Activated CD4-positive, alpha-beta T cell treated with anti-CD3 and anti-CD28 coated beads, Interleukin-2, amount 10 ng/mL, durations not matched to agents 7 days and 5 days (primary cell): Measurements from ENCODE around the gene GTF3C1. TPM values are rescaled to one million over a fixed set of nuclear protein-coding genes. Genes with fewer than 3 reads are reported as not detected.

Experiments
- CTCF ChIA-PET: fragments of 350-600 bp; sonication (Branson Sonifier 250); formaldehyde crosslinking; loops from one replicate; lab custom pipeline; 2021; ENCODE audit warnings: antibody characterized with exemption; lab: Charles Lee
- POLR2A ChIA-PET: fragments of 350-600 bp; sonication (Branson Sonifier 250); formaldehyde crosslinking; loops from one replicate; lab custom pipeline; 2021; ENCODE audit warnings: antibody characterized with exemption; lab: Charles Lee
- DNase-seq: peaks from one replicate; pipeline ENCODE4 v3.0.0-alpha.2; 2020
- H3K27ac Mint-ChIP-seq: one replicate; pipeline ENCODE4 v1.8.0; 2021; ENCODE audit warnings: mild to moderate bottlenecking, moderate library complexity, mixed read lengths
- H3K27me3 Mint-ChIP-seq: one replicate; pipeline ENCODE4 v1.8.0; 2021; ENCODE audit warnings: mixed read lengths
- H3K36me3 Mint-ChIP-seq: one replicate; pipeline ENCODE4 v1.8.0; 2021; ENCODE audit warnings: low read depth, mixed read lengths
- H3K4me1 Mint-ChIP-seq: one replicate; pipeline ENCODE4 v1.8.0; 2021; ENCODE audit warnings: mixed read lengths
- H3K4me3 Mint-ChIP-seq: one replicate; pipeline ENCODE4 v1.8.0; 2021; ENCODE audit warnings: mild to moderate bottlenecking, moderate library complexity, mixed read lengths
- H3K9me3 Mint-ChIP-seq: one replicate; pipeline ENCODE4 v1.8.0; 2021; ENCODE audit warnings: mixed read lengths
- total RNA-seq, 2 experiments: library from RNA; stranded (reverse); gene quantifications; one replicate each; pipeline ENCODE4 v1.2.3, GENCODE V29; 2021

The GTF3C1 gene
- total RNA-seq, 2 experiments from 2014 or later, result 51.9 to 52.9 TPM

GRCh38 chr16:27556471-27556870, 6.8 kb upstream of the GTF3C1 start:
- Mint-ChIP-seq H3K36me3 (no peaks in the 10 kb centered on the region), H3K4me3 (no peak overlapping the region), H3K27ac (no peak overlapping the region), H3K4me1 (no peaks in the 10 kb centered on the region), H3K9me3 (no peaks in the 10 kb centered on the region), H3K27me3 (no peaks in the 10 kb centered on the region)
- ChIA-PET CTCF (no interaction called here), POLR2A (no interaction called here)
- no peak for DNase-seq

GRCh38 chr16:27551036-27551435, 1.3 kb upstream of the GTF3C1 start:
- Mint-ChIP-seq H3K4me3 (peak overlapping the region; percentile 99), H3K36me3 (no peaks in the 10 kb centered on the region), H3K27me3 (no peaks in the 10 kb centered on the region), H3K4me1 (peaks cover 38% of the 10 kb centered on the region), H3K9me3 (no peaks in the 10 kb centered on the region), H3K27ac (no peak overlapping the region)
- ChIA-PET POLR2A (no interaction called here), CTCF (interaction anchor here (1.1 to 2.2 kb wide), 2 partner anchors 10 to 520 kb away, joined by 3 to 9 read pairs; no protein-coding TSS in a partner anchor)
- no peak for DNase-seq

- ChIA-PET POLR2A (no interaction called here), CTCF (interaction anchor here (0.6 to 2.2 kb wide), 4 partner anchors 10 to 520 kb away, joined by 3 to 9 read pairs (median 4); no protein-coding TSS in a partner anchor)
- peaks cover 39% of the 10 kb centered on the region for H3K4me1 Mint-ChIP-seq
- no peaks in the 10 kb centered on the region for H3K27me3 Mint-ChIP-seq
- H3K36me3 Mint-ChIP-seq, result no peaks in the 10 kb centered on the region
- DNase-seq, result no peak
- H3K9me3 Mint-ChIP-seq, result no peaks in the 10 kb centered on the region
- H3K27ac Mint-ChIP-seq, result peak overlapping the region; percentile 90
- peak overlapping the region; percentile 99 for H3K4me3 Mint-ChIP-seq
Measured at GRCh38 chr16:27550582-27550920, 838 bp upstream of the GTF3C1 start.

- Mint-ChIP-seq H3K27ac (peak overlapping the region; percentile 90), H3K9me3 (no peaks in the 10 kb centered on the region), H3K4me1 (peaks cover 39% of the 10 kb centered on the region), H3K27me3 (no peaks in the 10 kb centered on the region), H3K36me3 (peaks cover 6% of the 10 kb centered on the region), H3K4me3 (peak overlapping the region; percentile 99)
- ChIA-PET POLR2A (interaction anchor here (1.4 kb wide), 1 partner anchor 16 kb away, joined by 6 read pairs; no protein-coding TSS in a partner anchor), CTCF (interaction anchor here (0.6 to 1.4 kb wide), 6 partner anchors 13 to 560 kb away, joined by 3 to 5 read pairs (median 3); no protein-coding TSS in a partner anchor)
- no peak for DNase-seq
Measured at GRCh38 chr16:27549464-27549745, 308 bp downstream of the GTF3C1 start.

GRCh38 chr16:27547851-27548250, 1.9 kb downstream of the GTF3C1 start:
- Mint-ChIP-seq H3K27ac (no peak overlapping the region), H3K4me3 (no peak overlapping the region), H3K9me3 (no peaks in the 10 kb centered on the region), H3K36me3 (peaks cover 14% of the 10 kb centered on the region), H3K27me3 (no peaks in the 10 kb centered on the region), H3K4me1 (peaks cover 39% of the 10 kb centered on the region)
- CTCF ChIA-PET, result interaction anchor here (0.6 kb wide), 1 partner anchor 11 kb away, joined by 3 read pairs; no protein-coding TSS in a partner anchor
- no peak for DNase-seq
- POLR2A ChIA-PET, result no interaction called here

GRCh38 chr16:27547134-27547533, 2.6 kb downstream of the GTF3C1 start:
- no peak overlapping the region for H3K27ac Mint-ChIP-seq
- peaks cover 18% of the 10 kb centered on the region for H3K36me3 Mint-ChIP-seq
- H3K4me3 Mint-ChIP-seq, result no peak overlapping the region
- H3K4me1 Mint-ChIP-seq, result peaks cover 39% of the 10 kb centered on the region
- no peak for DNase-seq
- CTCF ChIA-PET, result interaction anchor here (0.6 kb wide), 1 partner anchor 11 kb away, joined by 3 read pairs; no protein-coding TSS in a partner anchor
- POLR2A ChIA-PET, result no interaction called here
- H3K27me3 Mint-ChIP-seq, result no peaks in the 10 kb centered on the region
- no peaks in the 10 kb centered on the region for H3K9me3 Mint-ChIP-seq

GRCh38 chr16:27544671-27545070, 5.0 kb downstream of the GTF3C1 start:
- no peaks in the 10 kb centered on the region for H3K27me3 Mint-ChIP-seq
- H3K36me3 Mint-ChIP-seq, result peaks cover 37% of the 10 kb centered on the region
- H3K4me3 Mint-ChIP-seq, result no peak overlapping the region
- CTCF ChIA-PET, result interaction anchor here (1.6 kb wide), 1 partner anchor 11 kb away, joined by 3 read pairs; no protein-coding TSS in a partner anchor
- POLR2A ChIA-PET, result no interaction called here
- DNase-seq, result no peak
- H3K9me3 Mint-ChIP-seq, result no peaks in the 10 kb centered on the region
- H3K4me1 Mint-ChIP-seq, result peaks cover 24% of the 10 kb centered on the region
- H3K27ac Mint-ChIP-seq, result no peak overlapping the region

GRCh38 chr16:27543801-27544200, 5.9 kb downstream of the GTF3C1 start:
- no peak overlapping the region for H3K27ac Mint-ChIP-seq
- H3K4me1 Mint-ChIP-seq, result peaks cover 23% of the 10 kb centered on the region
- H3K9me3 Mint-ChIP-seq, result no peaks in the 10 kb centered on the region
- ChIA-PET CTCF (interaction anchor here (1.6 kb wide), 1 partner anchor 10 kb away, joined by 3 read pairs; no protein-coding TSS in a partner anchor), POLR2A (interaction anchor here (0.5 kb wide), 1 partner anchor 22 kb away, joined by 3 read pairs; no protein-coding TSS in a partner anchor)
- peaks cover 42% of the 10 kb centered on the region for H3K36me3 Mint-ChIP-seq
- no peaks in the 10 kb centered on the region for H3K27me3 Mint-ChIP-seq
- no peak overlapping the region for H3K4me3 Mint-ChIP-seq
- DNase-seq, result no peak

GRCh38 chr16:27539636-27540035, 10.1 kb downstream of the GTF3C1 start:
- Mint-ChIP-seq H3K27ac (no peak overlapping the region), H3K4me1 (peaks cover 4% of the 10 kb centered on the region), H3K36me3 (peaks cover 58% of the 10 kb centered on the region)

GRCh38 chr16:27539120-27539519, 10.6 kb downstream of the GTF3C1 start:
- Mint-ChIP-seq H3K9me3 (no peaks in the 10 kb centered on the region), H3K27ac (no peak overlapping the region), H3K27me3 (no peaks in the 10 kb centered on the region), H3K36me3 (peaks cover 54% of the 10 kb centered on the region), H3K4me3 (no peak overlapping the region), H3K4me1 (peaks cover 4% of the 10 kb centered on the region)
- ChIA-PET POLR2A (no interaction called here), CTCF (interaction anchor here (0.7 to 2.7 kb wide), 2 partner anchors 12 to 1152 kb away, joined by 5 to 9 read pairs; partner anchors contain the start of gene KATNIP)
- no peak for DNase-seq

More at GRCh38 chr16:27539636-27540035, 10.1 kb downstream of the GTF3C1 start:
- DNase-seq, result no peak
- H3K4me3 Mint-ChIP-seq, result no peak overlapping the region
- ChIA-PET CTCF (interaction anchor here (2.7 kb wide), 1 partner anchor 11 kb away, joined by 9 read pairs; the partner anchor contains the start of gene KATNIP), POLR2A (no interaction called here)
- no peaks in the 10 kb centered on the region for H3K9me3 Mint-ChIP-seq
- no peaks in the 10 kb centered on the region for H3K27me3 Mint-ChIP-seq

GRCh38 chr16:27538528-27538927, 11.2 kb downstream of the GTF3C1 start:
- ChIA-PET CTCF (no interaction called here), POLR2A (no interaction called here)
- DNase-seq, result no peak

GRCh38 chr16:27534256-27534655, 15.5 kb downstream of the GTF3C1 start:
- Mint-ChIP-seq H3K4me3 (no peak overlapping the region), H3K27me3 (no peaks in the 10 kb centered on the region), H3K36me3 (peaks cover 49% of the 10 kb centered on the region), H3K4me1 (peaks cover 19% of the 10 kb centered on the region), H3K9me3 (no peaks in the 10 kb centered on the region), H3K27ac (no peak overlapping the region)
- POLR2A ChIA-PET, result no interaction called here
- CTCF ChIA-PET, result interaction anchor here (1.7 kb wide), 1 partner anchor 10 kb away, joined by 3 read pairs; no protein-coding TSS in a partner anchor
- no peak for DNase-seq

More at GRCh38 chr16:27538528-27538927, 11.2 kb downstream of the GTF3C1 start:
- H3K27me3 Mint-ChIP-seq, result no peaks in the 10 kb centered on the region
- no peak overlapping the region for H3K27ac Mint-ChIP-seq
- no peak overlapping the region for H3K4me3 Mint-ChIP-seq
- peaks cover 52% of the 10 kb centered on the region for H3K36me3 Mint-ChIP-seq
- no peaks in the 10 kb centered on the region for H3K9me3 Mint-ChIP-seq
- H3K4me1 Mint-ChIP-seq, result peaks cover 4% of the 10 kb centered on the region

GRCh38 chr16:27531826-27532800, 17.6 kb downstream of the GTF3C1 start:
- Mint-ChIP-seq H3K4me1 (peaks cover 17% of the 10 kb centered on the region), H3K9me3 (no peaks in the 10 kb centered on the region), H3K36me3 (peaks cover 57% of the 10 kb centered on the region), H3K4me3 (no peak overlapping the region), H3K27ac (peak overlapping the region; percentile 33), H3K27me3 (no peaks in the 10 kb centered on the region)
- CTCF ChIA-PET, result interaction anchor here (0.6 kb wide), 1 partner anchor 42 kb away, joined by 3 read pairs; no protein-coding TSS in a partner anchor
- POLR2A ChIA-PET, result no interaction called here
- no peak for DNase-seq
